SK-N-MC (cell line): Measurements from ENCODE around the gene AKNA.
A peak's percentile ranks its signal among the peaks of the same experiment; 100 is the strongest.

Experiments
- DNase-seq: peaks from one replicate; pipeline ENCODE4 v3.0.0-alpha.2; 2011; ENCODE audit warnings: low read depth, low spot score
- H3K27ac ChIP-seq: fragments of 200-600 bp; sonication (generic); 2 replicates; pipeline ENCODE4 v1.5.1; 2016; ENCODE audit warnings: mixed run types
- H3K36me3 ChIP-seq: fragments of 200-600 bp; sonication (generic); 2 replicates; pipeline ENCODE4 v1.6.1; 2017; ENCODE audit warnings: antibody characterized with exemption, low read length, mixed read lengths; ENCODE audit not compliant: insufficient read depth
- H3K4me3 ChIP-seq: fragments of 200-600 bp; sonication (generic); 2 replicates; pipeline ENCODE4 v1.5.1; 2016
- H3K9ac ChIP-seq: fragments of 200-600 bp; sonication (generic); 2 replicates; pipeline ENCODE4 v1.8.0; 2017; ENCODE audit warnings: mixed run types, mixed read lengths; ENCODE audit not compliant: insufficient read length
- H3K9me3 ChIP-seq: fragments of 200-600 bp; sonication (generic); 2 replicates; pipeline ENCODE4 v1.6.1; 2017; ENCODE audit warnings: low read depth, mild to moderate bottlenecking, antibody characterized with exemption, low read length, moderate library complexity, mixed read lengths
- EZH2 ChIP-seq: fragments of 200-600 bp; sonication (generic); IDR thresholded peaks from one replicate; pipeline ENCODE4 v1.6.1; 2017; ENCODE audit warnings: antibody characterized with exemption
- FOXP2 ChIP-seq: optimal IDR thresholded peaks from 2 replicates; pipeline ENCODE3; 2011; ENCODE audit warnings: mild to moderate bottlenecking, moderate library complexity; ENCODE audit not compliant: insufficient read depth; ENCODE audit errors: extremely low read length, control extremely low read depth
- POLR2AphosphoS5 ChIP-seq: IDR thresholded peaks from 2 replicates; pipeline ENCODE4 v1.6.1; 2012; ENCODE audit warnings: mild to moderate bottlenecking, low read depth, low read length, borderline replicate concordance

Gene AKNA

DNA sequence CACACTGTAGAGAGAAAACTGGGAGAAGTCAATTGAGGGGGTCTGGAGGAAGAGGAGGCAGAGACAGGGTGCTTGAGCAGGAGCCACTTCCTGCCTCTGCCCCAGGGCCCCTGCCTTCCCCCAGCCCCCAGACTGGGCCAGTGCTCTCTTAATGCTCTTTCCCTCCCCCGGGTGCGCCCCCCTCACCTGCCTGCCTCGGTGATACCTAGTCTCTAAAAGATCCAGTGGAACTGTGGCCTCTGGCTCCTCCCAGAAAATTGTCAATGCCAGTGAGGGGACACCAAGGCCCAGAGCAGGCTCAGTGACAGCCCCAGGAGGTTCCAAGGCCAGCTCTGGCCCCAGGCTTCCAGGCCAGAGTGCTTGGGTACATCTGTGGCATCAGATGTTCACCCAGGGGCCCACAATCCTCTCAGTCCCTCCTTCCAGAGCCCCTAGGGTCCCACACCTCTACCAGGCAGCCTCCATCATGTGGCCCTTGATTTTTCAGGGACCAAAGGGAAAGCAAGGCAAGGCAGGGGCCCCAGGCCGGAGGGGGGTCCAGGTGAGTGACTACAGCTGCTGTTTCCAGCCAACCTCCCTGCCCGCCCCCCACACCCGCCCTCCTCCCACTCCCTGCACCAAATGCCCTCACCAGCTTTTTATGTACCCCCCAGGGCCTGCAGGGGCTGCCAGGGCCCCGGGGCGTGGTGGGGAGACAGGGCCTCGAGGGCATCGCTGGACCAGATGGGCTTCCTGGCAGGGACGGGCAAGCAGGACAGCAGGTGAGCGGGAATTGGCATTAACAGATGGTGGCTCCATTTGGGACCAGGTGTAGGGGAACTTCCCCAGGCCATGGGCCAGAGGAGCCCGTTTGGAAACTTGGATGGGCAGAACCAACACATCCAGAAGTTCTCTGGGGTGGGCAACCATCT lies 98.0 kb downstream of the AKNA start:
- H3K9ac ChIP-seq: no peak overlapping the region
- peaks cover 27% of the 10 kb centered on the region for H3K36me3 ChIP-seq
- TF ChIP-seq EZH2 (no peak), POLR2AphosphoS5 (no peak), FOXP2 (no peak)
- H3K4me3 ChIP-seq: no peak overlapping the region
- H3K9me3 ChIP-seq: peaks cover 7% of the 10 kb centered on the region; the same call in 1 of the 2 replicates
- H3K27ac ChIP-seq: no peak overlapping the region
- no peak for DNase-seq

DNA sequence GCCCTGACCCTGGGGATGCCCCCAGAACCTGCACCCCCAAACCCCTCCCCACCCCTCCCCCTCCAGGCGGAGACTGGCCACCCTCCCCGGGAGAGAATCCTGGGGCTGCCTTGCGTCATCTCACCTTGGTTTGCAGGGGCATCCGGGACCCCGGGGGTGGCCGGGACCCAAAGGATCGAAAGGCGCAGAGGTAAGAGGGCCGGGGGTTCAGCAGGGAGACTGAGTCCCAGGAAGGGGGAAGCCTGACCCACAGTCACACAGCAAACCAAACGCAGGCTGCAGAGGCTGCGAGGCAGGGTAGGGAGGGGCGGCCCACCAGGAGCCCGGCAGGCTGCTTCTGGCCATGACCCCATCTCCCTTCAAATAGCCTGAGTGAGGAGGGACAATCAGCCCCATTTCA lies 98.7 kb downstream of the AKNA start:
- Histone ChIP-seq H3K9ac (no peak overlapping the region), H3K9me3 (no peaks in the 10 kb centered on the region), H3K36me3 (peaks cover 22% of the 10 kb centered on the region), H3K27ac (no peak overlapping the region), H3K4me3 (no peak overlapping the region)
- no peak for DNase-seq
- TF ChIP-seq EZH2: no peak
- no peak for TF ChIP-seq FOXP2
- no peak for TF ChIP-seq POLR2AphosphoS5

DNA sequence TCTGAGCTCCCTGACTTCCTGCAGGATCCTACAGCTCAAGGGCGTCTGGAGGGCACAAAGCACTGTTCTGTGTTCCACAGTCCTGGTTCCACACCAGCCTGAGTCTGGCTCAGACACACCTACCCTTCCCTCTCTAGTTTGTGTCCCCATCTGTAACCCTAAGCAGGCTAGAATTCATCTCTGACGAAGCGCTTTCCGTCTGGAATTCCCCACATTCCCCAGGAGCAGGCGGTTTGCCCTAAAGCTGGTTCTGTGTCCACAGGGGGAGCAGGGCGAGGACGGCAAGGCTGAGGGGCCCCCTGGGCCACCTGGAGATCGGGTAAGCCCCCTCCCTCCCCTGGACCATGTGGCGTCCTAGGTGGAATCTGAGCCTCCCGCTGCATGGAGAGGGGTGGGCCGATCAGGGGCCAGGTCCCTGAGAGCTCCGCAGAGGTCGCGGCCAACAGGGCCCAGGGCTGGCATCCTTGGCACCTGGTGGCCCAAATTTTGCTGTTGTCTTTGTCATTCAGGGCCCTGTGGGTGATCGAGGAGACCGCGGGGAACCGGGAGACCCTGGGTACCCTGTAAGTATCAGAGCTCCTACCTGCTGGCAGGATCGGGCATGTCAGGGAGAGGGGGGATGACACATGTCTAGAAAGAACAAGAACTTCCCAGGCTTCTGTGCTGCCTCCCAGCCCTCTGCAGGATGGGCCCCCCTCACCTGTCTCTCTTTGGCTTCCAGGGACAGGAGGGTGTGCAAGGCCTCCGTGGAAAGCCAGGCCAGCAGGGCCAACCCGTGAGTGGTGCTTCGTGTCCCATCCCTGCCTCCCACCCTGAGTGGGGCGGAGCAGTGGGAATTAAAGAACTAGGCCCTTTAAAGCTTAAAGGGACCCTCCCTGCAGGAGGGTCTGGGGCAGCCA lies 99.3 kb downstream of the AKNA start:
- Histone ChIP-seq H3K36me3 (peaks cover 19% of the 10 kb centered on the region), H3K9ac (no peak overlapping the region), H3K4me3 (no peak overlapping the region), H3K27ac (no peak overlapping the region), H3K9me3 (no peaks in the 10 kb centered on the region)
- no peak for DNase-seq
- TF ChIP-seq POLR2AphosphoS5 (no peak), EZH2 (no peak), FOXP2 (no peak)

DNA sequence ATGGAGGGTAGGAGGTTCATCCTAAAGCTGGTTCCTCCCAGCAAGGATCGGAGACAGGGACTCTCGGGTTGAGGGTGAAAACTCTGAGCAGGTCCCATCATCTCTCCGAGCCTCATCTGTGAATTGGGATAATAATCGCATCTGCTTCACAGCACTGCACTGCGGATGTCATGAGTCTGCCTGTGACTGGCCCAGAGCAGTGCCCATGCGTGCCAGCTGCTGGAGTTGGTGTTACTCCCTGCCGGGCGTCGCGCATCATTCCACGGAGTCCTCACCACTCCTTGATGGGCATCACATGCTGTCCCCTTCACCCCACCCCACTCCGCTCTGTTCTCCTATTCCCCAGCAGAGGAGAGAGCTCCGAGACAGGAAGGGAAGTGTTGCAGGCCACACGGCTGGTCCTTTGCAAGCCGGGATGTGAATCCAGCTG lies 100.0 kb downstream of the AKNA start:
- no peak for DNase-seq
- no peak overlapping the region for H3K9ac ChIP-seq
- H3K4me3 ChIP-seq: no peak overlapping the region
- H3K9me3 ChIP-seq: no peaks in the 10 kb centered on the region
- TF ChIP-seq FOXP2 (no peak), POLR2AphosphoS5 (no peak)
- H3K27ac ChIP-seq: no peak overlapping the region
- peaks cover 12% of the 10 kb centered on the region for H3K36me3 ChIP-seq

- Histone ChIP-seq H3K36me3 (peaks cover 7% of the 10 kb centered on the region; the same call in 1 of the 2 replicates), H3K9me3 (no peaks in the 10 kb centered on the region), H3K9ac (no peak overlapping the region), H3K27ac (no peak overlapping the region), H3K4me3 (no peak overlapping the region)
- no peak for DNase-seq
- no peak for TF ChIP-seq FOXP2
- no peak for TF ChIP-seq EZH2
- TF ChIP-seq POLR2AphosphoS5: no peak
Measured at GRCh38 chr9:114287001-114287762, 100.6 kb downstream of the AKNA start.

GRCh38 chr9:114286146-114286679 lies 101.6 kb downstream of the AKNA start:
- TF ChIP-seq POLR2AphosphoS5: no peak
- no peak for TF ChIP-seq FOXP2
- no peak for TF ChIP-seq EZH2
- H3K36me3 ChIP-seq: peaks cover 5% of the 10 kb centered on the region; the same call in 1 of the 2 replicates
- no peak overlapping the region for H3K4me3 ChIP-seq
- no peak for DNase-seq
- H3K27ac ChIP-seq: no peak overlapping the region
- no peaks in the 10 kb centered on the region for H3K9me3 ChIP-seq
- no peak overlapping the region for H3K9ac ChIP-seq

- no peak for DNase-seq
- no peak overlapping the region for H3K9ac ChIP-seq
- peaks cover 5% of the 10 kb centered on the region; the same call in 1 of the 2 replicates for H3K36me3 ChIP-seq
- H3K4me3 ChIP-seq: peak overlapping the region; percentile 29; the same call in 1 of the 2 replicates
- TF ChIP-seq FOXP2 (peak; percentile 38), EZH2 (no peak), POLR2AphosphoS5 (no peak)
- no peaks in the 10 kb centered on the region for H3K9me3 ChIP-seq
- H3K27ac ChIP-seq: 0 out of 2 replicates have a peak overlapping the region, but pooled peaks have one; percentile 49
Measured at GRCh38 chr9:114285166-114285867, 102.5 kb downstream of the AKNA start.
